ENCODE data around the gene PRSS1. TPM values are rescaled to one million over a fixed set of nuclear protein-coding genes. Genes with fewer than 3 reads are reported as not detected.
"Not testable (repeated sequence)": the region's sequence is repeated elsewhere in the genome, so short reads cannot be mapped to it uniquely, and the experiment has no call there.

Gene PRSS1
- total RNA-seq, 6 experiments from 2014 or later: not detected

- Mint-ChIP-seq H3K36me3 (ENCODE audit: low read depth) (no peaks in the 10 kb centered on the region), H3K4me3 (no peak overlapping the region), H3K27ac (no peak overlapping the region), H3K4me1 (ENCODE audit: low read depth) (no peaks in the 10 kb centered on the region), H3K9me3 (no peaks in the 10 kb centered on the region), H3K27me3 (ENCODE audit: insufficient read depth) (peaks cover 35% of the 10 kb centered on the region)
- no peak for TF ChIP-seq CTCF (IDR thresholded peaks at IDR 0.05)
- no peak for DNase-seq
Measured at GRCh38 chr7:142759433-142759832, 10.2 kb downstream of the PRSS1 start.

DNA sequence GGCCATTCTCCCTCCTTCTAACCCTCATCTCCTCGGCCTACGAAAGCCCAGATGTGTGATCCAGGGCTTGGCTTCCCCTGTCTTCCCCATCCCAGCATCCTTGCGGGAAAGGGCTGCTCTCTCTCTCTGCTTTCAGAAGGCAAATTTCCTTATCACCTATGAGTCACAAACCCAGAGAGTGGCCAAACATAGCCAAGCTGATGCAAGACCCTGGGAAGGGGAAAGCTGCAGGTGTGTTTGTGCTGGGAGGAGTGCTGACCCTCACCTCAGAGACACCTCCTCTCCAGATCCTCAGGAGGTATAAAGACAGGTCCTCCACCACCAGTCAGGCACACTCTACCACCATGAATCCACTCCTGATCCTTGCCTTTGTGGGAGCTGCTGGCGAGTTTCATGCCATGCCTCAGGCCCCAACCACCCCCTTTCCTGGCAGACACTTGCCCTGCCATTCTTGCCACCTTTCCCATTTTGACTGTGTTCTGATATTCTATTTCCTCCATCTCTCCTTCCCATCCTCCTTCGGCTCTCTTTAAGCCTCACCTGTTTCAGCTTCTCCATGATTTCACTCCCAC, 10.9 kb downstream of the PRSS1 start:
- H3K27ac Mint-ChIP-seq: no peak overlapping the region
- H3K27me3 Mint-ChIP-seq (ENCODE audit: insufficient read depth): peaks cover 32% of the 10 kb centered on the region
- no peaks in the 10 kb centered on the region for H3K9me3 Mint-ChIP-seq
- no peaks in the 10 kb centered on the region for H3K4me1 Mint-ChIP-seq (ENCODE audit: low read depth)
- no peak for DNase-seq
- no peak for TF ChIP-seq CTCF (IDR thresholded peaks at IDR 0.05)
- H3K36me3 Mint-ChIP-seq (ENCODE audit: low read depth): no peaks in the 10 kb centered on the region
- no peak overlapping the region for H3K4me3 Mint-ChIP-seq

GRCh38 chr7:142761606-142762005, 12.3 kb downstream of the PRSS1 start:
- H3K36me3 Mint-ChIP-seq (ENCODE audit: low read depth); H3K9me3 Mint-ChIP-seq; H3K4me1 Mint-ChIP-seq (ENCODE audit: low read depth); H3K4me3 Mint-ChIP-seq; DNase-seq; H3K27ac Mint-ChIP-seq: not testable (repeated sequence)
- peaks cover 30% of the 10 kb centered on the region for H3K27me3 Mint-ChIP-seq (ENCODE audit: insufficient read depth)

DNA sequence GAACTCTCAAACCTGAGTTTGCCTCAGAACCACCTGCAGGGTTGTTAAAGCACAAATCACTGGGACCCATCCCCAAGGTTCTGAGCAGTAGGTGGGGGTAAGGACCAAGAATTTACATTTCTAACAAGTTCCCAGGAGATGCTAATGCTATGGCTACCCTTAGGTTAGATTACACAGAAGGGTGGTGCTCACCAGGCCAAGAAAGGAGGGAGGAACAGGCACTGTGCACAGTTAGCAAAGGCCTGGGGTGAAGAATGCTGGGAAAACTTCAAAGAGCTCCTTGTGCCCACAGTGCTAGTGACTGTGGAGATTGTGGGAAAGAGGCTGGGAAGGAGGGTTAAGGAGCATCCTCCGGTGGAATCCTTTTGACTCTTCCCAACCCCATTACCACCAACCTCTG, 12.8 kb downstream of the PRSS1 start:
- Mint-ChIP-seq H3K9me3 (no peaks in the 10 kb centered on the region), H3K27ac (no peak overlapping the region), H3K4me3 (no peak overlapping the region), H3K27me3 (ENCODE audit: insufficient read depth) (peaks cover 29% of the 10 kb centered on the region), H3K4me1 (ENCODE audit: low read depth) (no peaks in the 10 kb centered on the region), H3K36me3 (ENCODE audit: low read depth) (no peaks in the 10 kb centered on the region)
- DNase-seq: no peak
- no peak for TF ChIP-seq CTCF (IDR thresholded peaks at IDR 0.05)

- no peak for TF ChIP-seq CTCF (IDR thresholded peaks at IDR 0.05)
- H3K9me3 Mint-ChIP-seq: no peaks in the 10 kb centered on the region
- peaks cover 60% of the 10 kb centered on the region for H3K27me3 Mint-ChIP-seq (ENCODE audit: insufficient read depth)
Measured at GRCh38 chr7:142767451-142767850, 18.2 kb downstream of the PRSS1 start.

DNA sequence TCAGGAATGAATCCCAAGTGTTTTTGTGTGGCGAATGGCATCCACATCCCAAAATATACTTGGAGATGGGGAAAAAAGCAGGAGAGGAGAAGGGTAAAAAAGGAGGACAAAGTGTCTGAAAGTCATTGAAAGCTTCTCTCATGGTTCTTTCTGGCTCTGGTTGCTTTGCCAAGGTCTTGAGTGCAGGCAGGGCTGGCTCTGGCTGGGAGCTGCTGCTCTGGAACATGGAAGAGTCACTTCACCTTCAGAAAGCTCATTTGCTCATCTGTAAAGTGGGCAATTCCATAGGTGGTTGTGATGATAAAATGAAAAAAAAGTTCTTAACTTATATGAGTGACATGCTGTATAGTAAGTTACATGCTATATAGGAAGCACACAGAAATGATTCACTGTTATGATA, 18.6 kb downstream of the PRSS1 start:
- no peaks in the 10 kb centered on the region for H3K4me1 Mint-ChIP-seq (ENCODE audit: low read depth)
- no peaks in the 10 kb centered on the region for H3K9me3 Mint-ChIP-seq
- no peak overlapping the region for H3K27ac Mint-ChIP-seq
- no peaks in the 10 kb centered on the region for H3K36me3 Mint-ChIP-seq (ENCODE audit: low read depth)
- DNase-seq: no peak
- peaks cover 56% of the 10 kb centered on the region for H3K27me3 Mint-ChIP-seq (ENCODE audit: insufficient read depth)
- no peak overlapping the region for H3K4me3 Mint-ChIP-seq
- TF ChIP-seq CTCF (IDR thresholded peaks at IDR 0.05): no peak

More at GRCh38 chr7:142767451-142767850, 18.2 kb downstream of the PRSS1 start:
- Mint-ChIP-seq H3K4me1 (ENCODE audit: low read depth) (no peaks in the 10 kb centered on the region), H3K4me3 (no peak overlapping the region), H3K36me3 (ENCODE audit: low read depth) (no peaks in the 10 kb centered on the region), H3K27ac (no peak overlapping the region)
- no peak for DNase-seq

GRCh38 chr7:142768885-142769284, 19.6 kb downstream of the PRSS1 start:
- H3K27ac Mint-ChIP-seq; H3K4me3 Mint-ChIP-seq; H3K9me3 Mint-ChIP-seq; H3K36me3 Mint-ChIP-seq (ENCODE audit: low read depth); DNase-seq; H3K4me1 Mint-ChIP-seq (ENCODE audit: low read depth): not testable (repeated sequence)
- peaks cover 56% of the 10 kb centered on the region for H3K27me3 Mint-ChIP-seq (ENCODE audit: insufficient read depth)
